CD4-positive, alpha-beta T cell treated with Interleukin-6 for 4 hours (primary cell): Measurements from ENCODE around the gene TSSK6.

Source experiments
- DNase-seq: peaks from one replicate; pipeline ENCODE4 v3.0.0-alpha.2; 2020; ENCODE audit warnings: mixed read lengths

TSSK6 gene

DNA sequence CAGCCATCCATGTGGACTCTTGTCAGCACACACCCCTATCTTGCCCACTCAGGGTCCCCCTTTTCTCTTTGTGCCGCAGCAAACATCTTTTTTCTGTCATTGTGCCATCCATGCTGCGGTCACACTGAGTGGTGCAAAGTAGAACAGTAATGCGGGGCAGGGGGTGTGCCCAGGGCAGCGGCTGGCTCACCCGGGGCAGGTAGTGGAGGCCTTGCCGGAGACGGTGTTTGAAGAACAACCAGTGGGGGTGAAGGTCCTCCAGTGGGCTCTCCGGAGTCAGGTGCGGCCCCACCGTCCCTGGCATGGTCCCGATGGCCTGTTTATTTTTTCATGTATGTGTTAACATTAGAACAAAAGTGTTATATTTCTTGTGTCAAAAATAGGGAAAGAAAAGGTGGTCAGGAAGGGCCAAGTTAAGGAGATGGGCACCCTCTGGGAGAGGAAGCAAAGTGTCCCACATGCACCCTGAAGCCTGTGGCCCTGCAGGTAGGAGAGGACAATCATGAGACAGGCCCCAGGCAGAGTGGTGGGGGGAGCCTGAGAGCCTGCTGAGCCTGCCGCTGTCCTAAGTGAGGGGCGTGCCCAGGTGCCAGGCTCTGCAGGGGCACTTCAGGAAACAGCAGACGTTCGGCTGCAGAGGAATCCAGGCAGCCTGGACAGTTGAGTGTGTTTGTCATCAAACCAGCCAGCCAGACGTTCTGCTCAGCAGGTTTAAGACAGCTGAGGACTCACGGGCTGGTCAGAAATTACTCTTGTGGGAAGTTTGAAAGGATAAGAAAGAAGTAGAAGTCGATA lies 12.3 kb downstream of the TSSK6 start:
- no peak for DNase-seq

DNA sequence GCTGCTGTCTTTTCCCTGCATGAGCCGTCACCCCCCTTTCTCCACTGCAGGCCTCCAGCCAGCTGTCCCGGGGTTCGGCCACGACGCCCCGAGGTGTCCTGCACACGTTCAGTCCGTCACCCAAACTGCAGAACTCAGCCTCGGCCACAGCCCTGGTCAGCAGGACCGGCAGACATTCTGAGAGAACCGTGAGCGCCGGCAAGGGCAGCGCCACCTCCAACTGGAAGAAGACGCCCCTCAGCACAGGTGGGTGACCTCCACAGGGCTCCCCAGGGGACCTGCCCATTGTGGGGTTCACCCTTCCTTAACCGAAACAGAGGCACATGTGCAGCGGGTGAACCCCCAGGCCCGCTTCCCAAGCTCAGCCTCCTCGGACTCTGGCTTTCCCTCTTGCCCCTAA lies 13.1 kb downstream of the TSSK6 start:
- DNase-seq, result no peak

DNA sequence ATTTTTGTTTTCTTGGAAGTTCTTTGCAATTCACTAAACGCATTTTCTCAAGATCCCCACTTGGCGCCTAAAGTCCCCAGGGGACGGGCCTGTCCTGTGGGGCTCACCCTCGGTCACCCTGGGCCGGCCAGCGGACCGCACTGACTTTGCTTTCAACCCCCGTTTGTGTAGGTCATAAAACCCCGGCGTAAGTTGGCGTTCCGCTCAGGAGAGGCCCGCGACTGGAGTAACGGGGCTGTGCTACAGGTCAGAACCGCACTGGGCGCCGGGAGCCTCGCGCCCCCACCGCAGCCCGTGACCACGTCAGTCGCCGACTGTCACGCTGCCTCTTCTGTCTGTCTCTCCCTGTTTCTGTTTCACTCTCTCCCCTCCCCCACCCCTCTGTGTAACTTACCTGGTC lies 13.6 kb downstream of the TSSK6 start:
- no peak for DNase-seq

DNA sequence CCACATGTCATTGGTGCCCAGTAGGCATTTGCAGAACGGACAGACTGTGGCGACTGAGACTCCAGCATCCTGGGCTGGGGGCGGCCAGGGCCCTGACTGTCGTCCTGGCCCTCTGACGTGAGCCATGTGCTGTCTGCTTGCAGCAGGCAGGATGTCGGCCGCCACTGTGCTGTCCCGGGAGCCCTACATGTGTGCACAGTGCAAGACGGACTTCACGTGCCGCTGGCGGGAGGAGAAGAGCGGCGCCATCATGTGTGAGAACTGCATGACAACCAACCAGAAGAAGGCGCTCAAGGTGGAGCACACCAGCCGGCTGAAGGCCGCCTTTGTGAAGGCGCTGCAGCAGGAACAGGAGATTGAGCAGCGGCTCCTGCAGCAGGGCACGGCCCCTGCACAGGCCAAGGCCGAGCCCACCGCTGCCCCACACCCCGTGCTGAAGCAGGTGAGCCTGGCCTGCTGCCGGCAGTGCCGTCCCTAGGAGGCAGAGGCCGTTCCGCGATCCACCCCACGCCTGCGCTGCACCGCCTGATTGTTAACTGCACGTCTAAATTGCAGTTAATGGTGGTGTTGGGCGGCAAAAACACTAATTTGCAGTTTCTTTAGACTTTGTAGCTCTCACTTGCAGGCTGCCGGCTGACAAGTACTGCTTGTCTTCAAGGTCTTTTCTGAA lies 14.2 kb downstream of the TSSK6 start:
- DNase-seq, result no peak

DNA sequence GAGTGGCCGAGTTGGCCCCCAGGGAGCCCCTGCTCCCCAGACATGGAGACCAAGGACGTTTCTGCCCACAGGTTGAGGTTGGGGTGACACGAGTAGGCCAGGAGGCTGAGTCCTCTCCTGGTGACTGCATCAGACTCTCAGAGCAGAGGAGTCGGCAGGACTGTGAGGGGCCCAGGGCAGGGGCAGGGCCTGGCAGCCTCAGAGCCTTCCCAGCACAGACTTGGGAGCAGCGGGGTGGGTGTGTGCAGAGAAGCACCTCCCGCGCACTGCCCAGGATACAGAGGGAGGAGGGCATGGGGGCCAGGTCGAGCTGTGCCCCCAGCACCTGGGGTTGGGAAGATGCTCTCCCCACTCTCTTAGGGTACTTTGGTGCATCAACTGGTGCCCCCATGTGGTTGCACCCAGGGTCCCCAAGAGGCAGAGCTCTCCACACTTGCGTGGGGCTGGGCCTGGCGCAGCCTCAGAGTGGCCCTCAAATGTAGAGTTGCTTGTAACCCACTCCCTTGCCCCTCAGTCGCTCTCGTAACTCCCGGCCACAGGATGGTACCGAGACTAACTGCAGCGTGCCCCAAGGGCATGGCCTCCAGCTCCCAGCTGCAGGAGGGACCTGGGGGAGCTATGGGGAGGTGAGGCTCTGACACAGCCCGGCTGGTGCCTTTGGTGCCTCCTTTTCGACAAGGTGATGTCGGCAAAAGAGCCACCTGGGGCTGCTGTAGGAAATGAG lies 15.9 kb downstream of the TSSK6 start:
- no peak for DNase-seq

DNA sequence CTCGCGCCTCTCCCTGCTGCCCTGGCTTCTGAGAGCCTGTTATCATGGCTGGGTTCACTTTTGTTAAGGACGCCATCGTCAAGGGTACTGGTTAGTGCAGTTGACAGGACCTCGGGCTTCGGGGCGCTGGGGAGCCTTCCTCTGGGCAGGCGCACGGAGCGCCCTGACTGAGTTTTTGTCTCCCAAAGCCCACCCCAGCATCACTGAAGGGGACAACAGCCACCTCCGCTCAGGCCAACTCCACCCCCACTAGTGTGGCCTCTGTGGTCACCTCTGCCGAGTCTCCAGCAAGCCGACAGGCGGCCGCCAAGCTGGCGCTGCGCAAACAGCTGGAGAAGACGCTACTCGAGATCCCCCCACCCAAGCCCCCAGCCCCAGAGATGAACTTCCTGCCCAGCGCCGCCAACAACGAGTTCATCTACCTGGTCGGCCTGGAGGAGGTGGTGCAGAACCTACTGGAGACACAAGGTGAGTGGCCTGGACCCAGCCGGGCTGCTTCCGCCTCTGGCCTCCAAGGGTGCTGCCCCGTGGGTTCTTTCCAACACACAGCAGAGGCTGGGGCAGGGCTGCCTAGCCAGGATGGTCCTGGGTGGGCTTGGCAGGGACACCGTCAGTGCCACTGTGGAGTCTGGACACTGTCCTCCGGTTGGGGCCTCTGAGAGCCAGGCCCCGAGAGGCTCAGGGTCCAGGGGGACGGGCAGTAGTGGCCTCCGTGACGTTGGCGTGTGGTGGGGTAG lies 16.9 kb downstream of the TSSK6 start:
- DNase-seq, result no peak

DNA sequence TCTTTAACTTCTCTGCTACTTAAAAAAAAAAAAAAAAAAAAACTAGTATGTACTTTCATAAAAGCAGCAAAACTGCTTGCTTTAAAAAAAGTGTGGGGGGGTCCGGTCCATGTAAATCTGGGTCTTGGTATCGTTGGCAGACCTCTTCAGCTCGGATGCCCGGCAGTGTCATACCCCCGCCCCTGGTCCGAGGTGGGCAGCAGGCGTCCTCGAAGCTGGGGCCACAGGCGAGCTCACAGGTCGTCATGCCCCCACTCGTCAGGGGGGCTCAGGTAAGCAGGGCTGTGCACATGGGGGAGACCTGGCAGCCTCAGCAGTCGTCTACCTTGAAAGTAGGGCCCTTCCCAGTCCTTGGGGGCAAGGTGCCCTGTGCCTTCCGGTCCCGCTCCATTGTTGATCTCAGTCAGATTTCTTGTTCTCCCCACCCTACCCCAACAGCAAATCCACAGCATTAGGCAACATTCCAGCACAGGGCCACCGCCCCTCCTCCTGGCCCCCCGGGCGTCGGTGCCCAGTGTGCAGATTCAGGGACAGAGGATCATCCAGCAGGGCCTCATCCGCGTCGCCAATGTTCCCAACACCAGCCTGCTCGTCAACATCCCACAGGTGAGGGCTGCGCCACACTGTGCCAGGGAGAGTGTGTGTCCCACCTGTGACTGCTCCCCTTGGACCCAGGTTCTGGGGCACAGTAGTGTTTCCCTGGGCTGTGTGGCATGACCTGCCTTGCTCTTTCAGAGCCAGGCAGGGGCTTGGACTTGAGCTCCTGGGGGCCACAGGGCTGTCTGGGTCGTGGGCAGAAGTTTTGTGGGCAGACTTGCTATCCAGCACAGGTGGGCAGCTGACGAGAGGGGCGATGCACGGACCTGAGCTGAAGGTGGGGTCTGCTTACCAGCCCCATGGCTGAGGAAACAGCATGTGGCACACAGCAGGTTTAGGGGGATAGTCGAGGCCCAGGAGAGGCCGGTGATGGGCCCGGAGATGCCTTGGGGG lies 19.4 kb downstream of the TSSK6 start:
- no peak for DNase-seq

DNA sequence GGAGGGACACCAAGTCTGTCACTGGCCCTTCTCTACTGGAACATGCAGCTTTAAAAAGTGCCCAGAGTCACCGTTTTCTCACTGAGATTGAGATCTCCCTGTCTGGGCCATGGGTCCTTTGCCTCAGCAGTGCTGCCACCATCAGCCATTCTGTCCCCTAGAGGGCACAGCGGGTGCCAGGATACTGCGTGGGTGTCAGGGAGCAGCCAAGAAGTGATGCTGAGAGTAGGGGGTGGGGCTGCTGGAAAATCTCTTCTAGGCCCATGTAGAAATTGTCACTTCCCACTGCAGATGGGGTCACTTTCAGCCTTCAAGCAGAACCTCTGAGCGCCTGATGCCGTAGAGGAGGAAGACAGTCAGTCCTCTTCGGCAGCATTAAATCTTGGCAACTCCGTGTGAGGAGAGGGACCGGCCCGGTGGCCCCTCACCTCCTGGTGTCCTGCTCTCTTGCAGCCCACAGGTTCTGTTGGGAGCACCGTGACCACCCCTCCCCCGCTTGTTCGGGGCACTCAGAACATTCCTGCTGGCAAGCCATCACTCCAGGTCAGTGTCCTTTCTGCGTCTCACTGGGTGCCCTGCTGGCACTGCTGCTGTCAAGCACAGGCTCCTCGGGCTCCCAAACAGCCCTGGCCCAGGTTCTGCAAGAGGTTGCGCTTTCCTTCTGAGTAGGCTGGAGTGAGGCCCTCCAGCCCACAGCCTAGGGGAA lies 21.4 kb downstream of the TSSK6 start:
- DNase-seq, result no peak

DNA sequence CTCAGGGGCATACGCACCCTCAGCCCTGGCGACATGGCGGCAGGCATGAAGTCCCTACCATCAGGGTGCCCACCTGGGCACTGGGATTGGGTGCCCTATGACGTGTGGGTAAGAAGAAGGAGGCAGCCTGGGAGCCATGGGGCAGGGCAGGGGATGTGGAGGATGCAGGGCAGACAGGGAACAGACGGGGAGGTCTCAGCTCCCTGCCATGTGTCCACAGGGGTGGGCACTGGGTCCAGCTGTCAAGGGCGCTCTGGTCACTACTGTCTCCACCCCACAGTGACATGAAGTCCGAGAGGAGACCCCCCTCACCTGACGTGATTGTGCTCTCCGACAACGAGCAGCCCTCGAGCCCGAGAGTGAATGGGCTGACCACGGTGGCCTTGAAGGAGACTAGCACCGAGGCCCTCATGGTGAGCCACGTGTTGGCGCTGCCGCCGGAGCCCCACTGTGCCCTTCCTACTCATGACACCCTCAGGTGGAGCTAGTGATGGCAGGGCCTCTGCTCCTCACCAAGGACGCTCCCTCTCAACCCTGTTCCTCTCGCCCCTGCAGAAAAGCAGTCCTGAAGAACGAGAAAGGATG lies 23.2 kb downstream of the TSSK6 start:
- DNase-seq, result no peak

DNA sequence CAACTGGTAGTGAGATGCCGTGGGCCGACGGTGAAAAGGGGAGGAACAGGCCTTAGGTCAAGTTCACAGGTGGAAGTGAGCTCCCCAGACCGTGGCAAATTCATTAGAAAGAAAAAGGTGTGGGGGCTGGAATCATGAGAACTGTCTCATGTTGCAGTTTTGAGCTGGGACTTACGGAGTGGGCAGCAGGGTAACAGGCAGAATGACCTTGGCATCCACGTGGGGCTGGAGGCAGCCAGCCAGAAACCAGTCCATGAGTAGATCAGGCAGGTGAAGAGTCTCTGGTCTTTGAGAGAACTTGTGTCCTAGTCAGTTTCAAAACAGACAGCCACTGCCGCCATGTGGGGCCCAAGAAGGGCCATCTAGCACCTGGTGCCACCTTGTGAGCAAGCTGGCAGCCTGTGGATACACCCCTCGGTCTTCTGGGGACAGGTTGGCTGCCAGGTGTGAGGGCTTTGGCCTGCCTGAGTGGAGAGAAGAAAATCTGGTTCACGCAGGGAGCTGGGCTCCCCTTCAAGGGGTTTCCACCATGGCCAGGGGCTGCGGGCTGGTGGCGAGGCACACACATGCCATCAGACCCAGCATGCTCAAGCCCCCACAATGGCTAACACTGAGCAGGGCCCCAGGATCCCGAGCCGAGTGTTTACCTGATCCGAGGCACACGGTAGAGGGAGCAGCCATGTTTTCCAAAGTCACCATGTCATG lies 23.9 kb downstream of the TSSK6 start:
- DNase-seq, result no peak

DNA sequence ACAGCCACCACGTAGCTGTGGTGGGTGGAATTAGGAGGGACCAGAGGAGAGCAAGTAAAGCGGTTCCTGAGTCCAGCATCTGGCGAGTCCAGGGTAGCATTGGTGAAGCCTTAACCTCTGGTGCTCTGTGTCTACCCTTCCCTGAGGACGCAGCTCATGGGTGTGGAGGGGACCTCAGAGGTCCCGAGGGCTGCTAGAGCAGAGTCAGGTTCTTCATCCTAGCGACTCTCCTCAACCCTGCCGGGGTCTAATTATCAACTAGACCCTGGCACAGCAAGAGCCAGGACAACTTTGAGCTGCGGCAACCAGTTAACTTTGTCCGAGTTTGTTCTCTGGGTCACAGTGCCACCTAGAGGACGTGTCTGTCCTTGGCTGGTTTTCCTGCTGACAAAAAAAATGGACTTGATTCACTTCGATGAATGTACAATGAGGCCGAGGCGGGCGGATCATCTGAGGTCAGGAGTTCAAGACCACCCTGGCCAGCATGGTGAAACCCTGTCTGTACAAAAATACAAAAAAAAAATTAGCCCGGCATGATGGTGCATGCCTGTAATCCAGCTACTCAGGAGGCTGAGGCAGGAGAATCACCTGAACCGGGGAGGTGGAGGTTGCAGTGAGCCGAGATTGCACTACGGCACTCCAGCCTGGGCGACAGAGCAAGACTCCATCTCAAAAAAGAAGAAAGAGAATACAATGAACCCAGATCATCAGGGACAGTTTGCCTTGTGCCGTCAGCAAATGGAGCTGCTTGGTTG lies 25.0 kb downstream of the TSSK6 start:
- DNase-seq, result peak; percentile 87

DNA sequence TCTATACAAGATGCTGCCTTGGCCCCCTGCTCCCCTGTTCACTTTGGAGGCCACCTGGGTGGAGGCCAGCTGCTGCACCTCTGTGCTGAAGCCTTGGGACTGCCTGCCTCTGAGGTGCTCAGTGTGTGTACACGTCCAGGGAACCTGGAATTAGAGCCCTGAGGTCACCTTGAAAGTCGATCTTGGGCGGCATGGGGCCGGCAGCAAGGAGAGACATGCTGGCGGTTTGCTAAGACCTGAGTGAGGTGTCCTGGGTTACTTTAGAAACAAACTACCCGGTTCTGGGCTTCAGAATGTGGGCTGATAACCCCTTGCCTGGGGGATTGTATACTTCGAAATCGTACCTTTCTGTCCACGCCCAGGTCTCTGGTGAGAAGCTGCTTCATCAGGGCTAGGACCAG lies 25.5 kb downstream of the TSSK6 start:
- no peak for DNase-seq

DNA sequence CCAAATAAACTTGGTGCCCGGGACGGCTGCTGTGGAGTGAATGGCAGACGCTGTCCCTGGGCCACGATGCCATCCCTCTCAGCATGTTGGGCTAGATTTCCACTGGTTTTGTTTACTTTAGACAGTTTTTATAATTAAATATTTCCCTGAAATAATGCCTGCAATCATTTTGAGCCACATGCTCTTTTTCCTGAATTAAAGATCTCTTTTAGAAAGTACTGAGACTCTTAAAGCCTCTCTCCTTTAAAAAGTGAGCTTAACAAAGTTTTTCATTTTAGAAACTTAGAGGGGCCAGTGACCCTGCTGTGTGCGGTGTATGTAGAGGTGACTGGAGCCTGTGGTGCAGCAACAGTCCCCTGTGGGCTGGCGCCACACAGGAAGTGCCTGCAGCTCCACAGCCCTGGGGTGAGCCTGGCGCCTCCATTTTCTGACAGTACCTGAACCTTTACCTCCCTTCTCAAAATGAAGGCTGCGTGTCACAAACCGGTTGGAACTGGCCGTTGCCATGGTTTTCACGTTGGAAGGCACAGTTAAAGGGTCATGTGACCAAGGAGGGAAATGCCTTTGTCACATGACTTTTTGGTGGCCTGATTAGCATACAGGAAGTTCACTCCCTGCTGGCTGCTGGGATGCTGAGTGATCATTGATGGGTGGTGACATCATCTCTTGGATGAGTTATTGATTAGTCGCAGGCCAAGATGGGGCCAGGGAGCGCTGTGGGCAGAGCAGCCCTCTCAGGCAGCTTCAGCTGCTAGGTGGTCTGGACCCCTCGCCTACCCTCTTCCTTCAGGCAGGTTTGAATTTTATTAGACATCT lies 26.3 kb downstream of the TSSK6 start:
- peak; percentile 90 for DNase-seq

DNA sequence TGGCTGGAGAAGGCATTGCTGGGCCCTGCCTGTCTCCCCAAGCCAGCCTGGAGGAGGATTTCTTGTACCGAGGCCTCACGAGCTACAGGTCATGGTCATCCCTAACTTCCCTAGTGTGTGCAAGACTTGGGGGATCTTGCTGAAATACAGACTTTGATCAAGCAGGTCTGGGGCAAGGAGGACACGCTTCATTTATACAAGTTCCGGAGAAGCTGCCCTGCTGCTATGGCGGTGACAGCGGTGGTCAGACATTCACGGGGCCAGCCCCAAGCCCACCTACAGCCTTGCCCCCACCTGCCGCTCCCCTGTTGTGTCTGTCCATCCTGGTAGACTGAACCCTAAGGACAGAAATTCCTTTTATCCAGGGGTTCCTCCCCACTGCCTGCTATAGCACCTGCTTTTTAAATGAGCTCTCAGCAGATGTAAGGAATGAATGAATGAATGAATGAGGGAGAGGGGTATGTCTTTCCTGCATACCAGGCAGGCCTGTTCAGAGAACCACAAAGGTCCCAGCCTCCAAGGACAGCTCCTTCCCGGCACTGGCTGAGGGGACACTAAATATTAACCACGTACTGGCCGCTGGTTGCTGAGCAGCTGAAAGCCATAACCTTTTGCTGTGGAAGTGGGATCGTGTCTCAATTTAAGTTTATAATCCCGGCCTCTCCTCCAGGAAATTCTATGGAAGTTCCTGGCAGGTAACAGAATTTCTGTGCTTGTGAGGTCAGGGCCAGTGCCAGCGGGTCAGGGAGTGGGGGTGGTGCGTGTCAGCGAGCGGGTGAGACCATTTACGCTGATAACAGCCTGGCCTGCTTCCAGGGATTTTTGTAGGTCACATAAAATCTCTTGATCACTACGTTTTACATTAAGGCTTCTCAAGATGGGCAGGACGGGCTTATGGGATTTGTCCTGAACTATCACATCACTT lies 27.1 kb downstream of the TSSK6 start:
- DNase-seq, result no peak

DNA sequence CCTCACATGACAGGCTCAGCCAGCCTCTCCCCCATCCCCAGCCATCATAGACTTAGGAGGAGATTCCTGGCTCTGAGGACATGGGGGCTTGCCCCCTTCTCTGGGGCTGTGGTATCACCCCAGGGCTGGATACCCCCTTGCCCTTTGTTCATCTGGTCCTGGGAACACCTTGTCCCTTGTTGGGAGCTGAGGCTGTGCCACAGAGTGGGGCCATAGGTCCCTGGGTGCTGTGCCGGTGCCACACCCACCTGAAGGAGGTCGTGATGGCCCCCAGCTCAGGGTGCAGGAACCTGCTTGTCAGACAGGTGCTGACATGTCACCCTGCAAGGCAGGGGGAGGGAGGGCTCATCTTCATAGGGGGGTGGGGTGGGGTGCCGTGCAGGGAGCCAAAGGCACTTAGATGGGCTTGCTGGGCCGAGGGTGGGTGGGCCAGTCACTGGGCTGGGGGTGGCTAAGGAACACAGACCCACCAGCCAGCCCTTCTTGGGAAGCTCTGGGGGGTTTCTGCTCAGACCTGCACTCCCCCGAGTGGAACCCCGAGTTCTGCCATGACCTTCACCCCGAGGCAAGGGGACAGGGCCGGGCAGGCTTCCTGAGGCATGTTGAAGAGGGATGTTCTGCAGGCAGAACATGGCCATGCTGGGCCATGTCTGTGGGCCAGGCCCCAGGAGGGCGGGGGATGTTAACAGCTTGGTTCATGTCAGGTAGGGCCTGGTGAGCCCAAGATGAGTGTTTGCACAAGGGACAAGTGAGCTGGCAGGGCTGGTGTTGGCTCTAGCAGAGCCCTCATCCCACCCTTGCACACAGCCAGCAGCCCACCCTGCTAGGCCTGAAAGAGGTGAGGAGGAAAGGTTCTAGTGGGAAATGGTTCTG lies 28.0 kb downstream of the TSSK6 start:
- DNase-seq, result no peak

DNA sequence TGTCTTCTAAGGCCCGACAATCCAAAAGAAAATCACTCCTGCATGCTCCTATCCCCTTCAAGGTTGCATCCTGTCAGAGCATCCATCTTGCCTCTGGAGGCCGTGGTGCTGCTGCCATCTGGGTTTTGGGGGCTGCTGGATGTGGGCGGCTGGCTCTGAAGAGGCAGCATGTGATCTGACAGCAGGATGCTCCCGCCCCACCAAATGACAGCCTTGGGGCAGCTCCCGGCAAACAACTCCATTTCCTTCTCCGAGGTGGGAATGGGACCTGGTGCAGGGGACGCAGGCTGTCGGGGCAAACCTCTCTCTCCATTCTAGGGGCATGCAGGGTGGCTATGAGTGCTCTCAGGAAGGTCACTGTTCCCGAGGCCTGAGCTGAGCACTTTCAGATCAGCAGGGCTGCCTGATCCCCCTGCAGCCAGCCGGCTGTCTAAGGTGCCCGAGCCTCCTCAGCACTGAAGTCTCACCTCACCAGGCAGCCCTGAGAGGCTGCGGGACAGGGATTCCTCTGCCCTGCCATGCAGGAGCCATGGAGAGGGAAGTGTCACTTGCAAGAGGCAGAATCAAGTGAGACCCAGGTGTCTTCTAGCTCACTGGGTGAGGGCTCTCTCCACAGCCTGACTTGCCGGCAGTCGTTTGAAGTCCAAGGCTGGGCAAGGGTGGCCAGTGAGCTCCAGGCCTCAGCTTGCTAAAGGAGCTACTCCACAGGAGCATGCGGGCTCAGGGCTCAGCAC lies 28.8 kb downstream of the TSSK6 start:
- DNase-seq, result no peak
